Trophoblast cell (in vitro differentiated cells and primary cell): ENCODE data around the gene KCNA5.

ENCODE experiments used
- DNase-seq, 2 donors: peaks; one replicate each; pipeline ENCODE4 v3.0.0-alpha.2; 2016
- H2AFZ ChIP-seq: 2 replicates; pipeline ENCODE4 v1.6.1; 2013; ENCODE audit warnings: low read length, moderate library complexity, mild to moderate bottlenecking; ENCODE audit not compliant: insufficient read depth, poor library complexity
- H2AK5ac ChIP-seq: 2 replicates; pipeline ENCODE4 v1.6.1; 2013; ENCODE audit warnings: mild to moderate bottlenecking, low read length
- H2BK120ac ChIP-seq: 2 replicates; pipeline ENCODE4 v1.6.1; 2013; ENCODE audit warnings: low read length, mild to moderate bottlenecking, moderate library complexity; ENCODE audit not compliant: insufficient read depth, poor library complexity
- H2BK12ac ChIP-seq: 2 replicates; pipeline ENCODE4 v1.6.1; 2013; ENCODE audit warnings: mild to moderate bottlenecking, low read length, moderate library complexity
- H2BK5ac ChIP-seq: 2 replicates; pipeline ENCODE4 v1.6.1; 2013; ENCODE audit warnings: low read length, low read depth, moderate library complexity, mild to moderate bottlenecking; ENCODE audit not compliant: poor library complexity
- H3K14ac ChIP-seq: 2 replicates; pipeline ENCODE4 v1.6.1; 2013; ENCODE audit warnings: mild to moderate bottlenecking, low read length
- H3K18ac ChIP-seq: 2 replicates; pipeline ENCODE4 v1.6.1; 2013; ENCODE audit warnings: mild to moderate bottlenecking, low read length
- H3K23ac ChIP-seq: 2 replicates; pipeline ENCODE4 v1.6.1; 2013; ENCODE audit warnings: low read length
- H3K27ac ChIP-seq: 2 replicates; pipeline ENCODE4 v1.5.1; 2013; ENCODE audit warnings: low read depth, mild to moderate bottlenecking, inconsistent platforms, low read length, moderate library complexity
- H3K27me3 ChIP-seq: 2 replicates; pipeline ENCODE4 v1.6.1; 2013; ENCODE audit warnings: inconsistent platforms, mild to moderate bottlenecking, low read length, moderate library complexity; ENCODE audit not compliant: insufficient read depth
- H3K36me3 ChIP-seq, 2 experiments: 1 replicate in 1 of 2; 2 replicates in 1 of 2; pipeline ENCODE4 v1.6.1; 2013; ENCODE audit warnings: low read length in 2 of 2, mild to moderate bottlenecking in 2 of 2, moderate library complexity in 1 of 2; ENCODE audit not compliant: insufficient read depth in 2 of 2, control insufficient read depth in 1 of 2
- H3K4ac ChIP-seq: 2 replicates; pipeline ENCODE4 v1.6.1; 2013; ENCODE audit warnings: low read depth, mild to moderate bottlenecking, low read length, moderate library complexity
- H3K4me1 ChIP-seq, 2 experiments: 1 replicate in 1 of 2; 2 replicates in 1 of 2; pipeline ENCODE4 v1.6.1; 2013; ENCODE audit warnings: low read length in 2 of 2, mild to moderate bottlenecking in 2 of 2, moderate library complexity in 1 of 2; ENCODE audit not compliant: insufficient read depth in 2 of 2, control insufficient read depth in 1 of 2
- H3K4me2 ChIP-seq: 2 replicates; pipeline ENCODE4 v1.6.1; 2013; ENCODE audit warnings: inconsistent platforms, mild to moderate bottlenecking, low read length, moderate library complexity
- H3K4me3 ChIP-seq: 2 replicates; pipeline ENCODE4 v1.5.1; 2013; ENCODE audit warnings: mild to moderate bottlenecking, low read depth, low read length, inconsistent platforms
- H3K79me1 ChIP-seq: one replicate; pipeline ENCODE4 v1.6.1; 2013; ENCODE audit warnings: low read length
- H3K79me2 ChIP-seq: 2 replicates; pipeline ENCODE4 v1.6.1; 2013; ENCODE audit warnings: low read length, mild to moderate bottlenecking; ENCODE audit not compliant: control insufficient read depth, insufficient read depth, poor library complexity
- H3K9ac ChIP-seq: 2 replicates; pipeline ENCODE4 v1.6.1; 2013; ENCODE audit warnings: mild to moderate bottlenecking, low read length
- H3K9me3 ChIP-seq: 2 replicates; pipeline ENCODE4 v1.6.1; 2013; ENCODE audit warnings: low read depth, mild to moderate bottlenecking, control low read depth, inconsistent platforms, low read length; ENCODE audit not compliant: insufficient read depth
- H4K12ac ChIP-seq: 2 replicates; pipeline ENCODE4 v1.6.1; 2013; ENCODE audit warnings: low read depth, mild to moderate bottlenecking, low read length, moderate library complexity
- H4K8ac ChIP-seq: 2 replicates; pipeline ENCODE4 v1.6.1; 2013; ENCODE audit warnings: low read depth, mild to moderate bottlenecking, low read length, moderate library complexity
- H4K91ac ChIP-seq: one replicate; pipeline ENCODE4 v1.6.1; 2013; ENCODE audit warnings: low read depth, mild to moderate bottlenecking, low read length, moderate library complexity
- WGBS: extraction: QIAGEN DNeasy Blood & Tissue Kit; methylation state at CpG from one replicate; pipeline ENCODE4 v1.1.7; 2013; ENCODE audit warnings: missing lambda C conversion rate; ENCODE audit not compliant: insufficient read length, insufficient coverage; ENCODE audit errors: extremely low coverage; 5-methylcytosine and 5-hydroxymethylcytosine counted together

KCNA5 gene

DNA sequence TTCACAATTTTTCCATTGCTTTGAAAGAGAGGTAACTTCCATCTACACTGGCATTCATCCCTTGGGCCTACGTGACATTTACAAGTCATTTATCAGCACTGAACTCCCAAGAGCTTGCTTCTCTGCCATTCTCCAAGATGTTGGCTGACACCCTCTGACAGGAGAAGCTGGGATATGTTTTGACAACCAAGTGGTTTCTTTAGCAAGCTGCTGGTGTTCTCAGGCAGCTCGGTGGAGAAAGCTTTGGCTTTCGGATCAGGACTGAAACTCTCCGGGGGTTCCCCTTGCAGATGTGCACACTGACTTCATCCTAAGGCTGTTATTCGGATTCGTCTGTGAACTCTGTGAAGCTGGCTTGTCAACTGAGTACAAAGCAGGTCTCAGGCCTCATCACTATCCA, 15.7 kb downstream of the KCNA5 start:
- Histone ChIP-seq H3K4ac (no peak overlapping the region), H2BK120ac (no peak overlapping the region), H2BK12ac (no peak overlapping the region), H3K4me1 (no peaks in the 10 kb centered on the region), H3K18ac (no peak overlapping the region), H3K36me3 (no peaks in the 10 kb centered on the region), H3K14ac (no peak overlapping the region), H2AFZ (no peak overlapping the region), H3K23ac (no peak overlapping the region), H3K9me3 (no peaks in the 10 kb centered on the region), H3K27me3 (no peaks in the 10 kb centered on the region), H2BK5ac (no peak overlapping the region), H4K12ac (no peak overlapping the region), H3K9ac (no peak overlapping the region), H4K91ac (no peak overlapping the region), H3K4me2 (no peak overlapping the region), H3K79me2 (no peaks in the 10 kb centered on the region), H2AK5ac (no peak overlapping the region), H3K79me1 (no peaks in the 10 kb centered on the region), H3K4me3 (no peak overlapping the region), H4K8ac (no peak overlapping the region), H3K27ac (no peak overlapping the region)
- WGBS: no CpG with 5 or more reads among the region's 6 CpGs
- DNase-seq: no peak

DNA sequence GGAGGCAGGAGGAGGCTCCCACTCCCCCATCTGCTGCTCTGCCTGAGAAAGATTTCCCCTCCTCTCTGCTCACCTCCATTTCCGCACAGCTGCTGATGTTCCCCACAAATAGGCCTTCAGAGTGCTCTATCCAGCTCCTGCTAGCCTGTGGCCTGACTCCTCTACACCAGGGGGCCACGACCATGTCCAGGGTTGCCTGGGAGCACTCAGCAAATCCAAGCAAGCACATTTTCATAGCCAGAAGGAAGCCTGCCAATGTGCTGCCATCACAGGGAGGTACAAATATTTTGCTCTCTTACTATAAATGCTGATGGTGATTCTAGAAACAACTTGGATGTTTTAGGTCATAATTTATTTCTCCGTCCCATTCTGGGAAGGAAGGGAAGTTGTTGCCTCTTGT, 17.3 kb downstream of the KCNA5 start:
- H4K91ac ChIP-seq: no peak overlapping the region
- H3K4ac ChIP-seq: no peak overlapping the region
- no peaks in the 10 kb centered on the region for H3K79me1 ChIP-seq
- H3K4me1 ChIP-seq: no peaks in the 10 kb centered on the region
- no peak overlapping the region for H2AFZ ChIP-seq
- no peaks in the 10 kb centered on the region for H3K27me3 ChIP-seq
- H2BK5ac ChIP-seq: no peak overlapping the region
- WGBS: no CpG with 5 or more reads among the region's 3 CpGs
- no peaks in the 10 kb centered on the region for H3K9me3 ChIP-seq
- H3K4me3 ChIP-seq: no peak overlapping the region
- no peak overlapping the region for H2BK120ac ChIP-seq
- no peak overlapping the region for H3K23ac ChIP-seq
- no peak overlapping the region for H4K8ac ChIP-seq
- no peak for DNase-seq
- no peak overlapping the region for H3K14ac ChIP-seq
- H3K4me2 ChIP-seq: no peak overlapping the region
- H2AK5ac ChIP-seq: no peak overlapping the region
- H3K27ac ChIP-seq: no peak overlapping the region
- no peak overlapping the region for H2BK12ac ChIP-seq
- no peaks in the 10 kb centered on the region for H3K79me2 ChIP-seq
- no peak overlapping the region for H3K18ac ChIP-seq
- no peaks in the 10 kb centered on the region for H3K36me3 ChIP-seq
- no peak overlapping the region for H3K9ac ChIP-seq
- H4K12ac ChIP-seq: no peak overlapping the region

GRCh38 chr12:5063149-5063548, 19.5 kb downstream of the KCNA5 start:
- no peak overlapping the region for H3K18ac ChIP-seq
- no peak overlapping the region for H2BK120ac ChIP-seq
- H3K9ac ChIP-seq: no peak overlapping the region
- no peaks in the 10 kb centered on the region for H3K79me1 ChIP-seq
- H2BK5ac ChIP-seq: no peak overlapping the region
- no peak overlapping the region for H3K23ac ChIP-seq
- no peak overlapping the region for H3K4me3 ChIP-seq
- no peak overlapping the region for H3K4me2 ChIP-seq
- no peaks in the 10 kb centered on the region for H3K79me2 ChIP-seq
- H3K4ac ChIP-seq: no peak overlapping the region
- no peak overlapping the region for H3K27ac ChIP-seq
- H3K9me3 ChIP-seq: no peaks in the 10 kb centered on the region
- H3K27me3 ChIP-seq: no peaks in the 10 kb centered on the region
- WGBS: no CpG with 5 or more reads among the region's 1 CpG
- no peak overlapping the region for H4K8ac ChIP-seq
- no peak overlapping the region for H2AFZ ChIP-seq
- no peak overlapping the region for H4K91ac ChIP-seq
- H4K12ac ChIP-seq: no peak overlapping the region
- H3K14ac ChIP-seq: no peak overlapping the region
- H2AK5ac ChIP-seq: no peak overlapping the region
- no peak overlapping the region for H2BK12ac ChIP-seq
- peak in 1 of 2 donors; percentile 45 for DNase-seq
- H3K4me1 ChIP-seq: no peaks in the 10 kb centered on the region
- H3K36me3 ChIP-seq: no peaks in the 10 kb centered on the region

- Histone ChIP-seq H3K9ac (no peak overlapping the region), H4K91ac (no peak overlapping the region), H3K27ac (no peak overlapping the region), H2BK5ac (no peak overlapping the region), H2BK12ac (no peak overlapping the region), H3K79me2 (no peaks in the 10 kb centered on the region), H2AK5ac (no peak overlapping the region), H2AFZ (no peak overlapping the region), H3K27me3 (no peaks in the 10 kb centered on the region), H4K12ac (no peak overlapping the region), H3K18ac (no peak overlapping the region), H2BK120ac (no peak overlapping the region), H3K14ac (no peak overlapping the region), H3K23ac (no peak overlapping the region), H3K36me3 (no peaks in the 10 kb centered on the region), H3K79me1 (no peaks in the 10 kb centered on the region), H3K4me1 (no peaks in the 10 kb centered on the region), H4K8ac (no peak overlapping the region), H3K4me3 (no peak overlapping the region), H3K4ac (no peak overlapping the region), H3K4me2 (no peak overlapping the region), H3K9me3 (no peaks in the 10 kb centered on the region)
- no CpG with 5 or more reads among the region's 3 CpGs for WGBS
- DNase-seq: peak; percentile 65 to 83
Observed at GRCh38 chr12:5064913-5065490, 21.3 kb downstream of the KCNA5 start.
